ENCODE data around the gene DRG2. TPM values are rescaled to one million over a fixed set of nuclear protein-coding genes. Genes with fewer than 3 reads are reported as not detected.
A peak's percentile ranks its signal among the peaks of the same experiment; 100 is the strongest.

DRG2 gene
- total and polyA plus RNA-seq, 9 of the 15 experiments (the other 6 are each of a cell fraction or from before 2014, with no cell fraction given) = 6.6 to 36.7 (median 26.1) TPM

- no peaks in the 10 kb centered on the region for H3K9me3 ChIP-seq (replicated peaks; ENCODE audit: control insufficient read depth, insufficient read depth, low read depth, low read length)
- H3K9me1 ChIP-seq (ENCODE audit: control insufficient read depth, insufficient read depth, low read length) = no peaks in the 10 kb centered on the region
- no peak overlapping the region for H3K4me2 ChIP-seq (ENCODE audit: insufficient read depth, low read length)
- H3K79me2 ChIP-seq (ENCODE audit: control insufficient read depth, insufficient read depth, low read length) = no peaks in the 10 kb centered on the region
- no peak overlapping the region for H3K27ac ChIP-seq (ENCODE audit: extremely low read depth, low read depth, low read length)
- TF ChIP-seq RAD21 (CRISPR knock-in tag; conservative IDR thresholded peaks at IDR 0.05 in 1 of 2, IDR thresholded peaks at IDR 0.05 in 1 of 2) = peak in 1 of 2 experiments; percentile 42; a peak in 2 of 4 replicates
- TF ChIP-seq CTCF (IDR thresholded peaks at IDR 0.05 in 2 of 3, conservative IDR thresholded peaks at IDR 0.05 in 1 of 3; ENCODE audit: insufficient read depth in 2 of 3, low read depth in 1 of 3, low read length in 3 of 3) = peak; percentile 61 to 67 (median 66)
- peak in 1 of 3 experiments; percentile 18 for TF ChIP-seq YY1 (IDR thresholded peaks at IDR 0.05; ENCODE audit: borderline replicate concordance in 1 of 3, control insufficient read depth in 1 of 3, extremely low read depth in 1 of 3, insufficient read depth in 3 of 3, insufficient read length in 1 of 3, insufficient replicate concordance in 2 of 3, low read depth in 1 of 3, low read length in 2 of 3)
- TF ChIP-seq PTBP1 (IDR thresholded peaks at IDR 0.05; ENCODE audit: low read depth, low read length) = no peak
- 0 out of 2 replicates have a peak, but pooled peaks have one; percentile 20 for TF ChIP-seq XRCC5 (IDR thresholded peaks at IDR 0.05; ENCODE audit: low read depth, low read length)
- peak; percentile 65; the same call in 1 of the 2 replicates for TF ChIP-seq HDGF (IDR thresholded peaks at IDR 0.05)
- peaks cover 4% of the 10 kb centered on the region; the same call in 1 of the 2 replicates for H4K20me1 ChIP-seq (replicated peaks; ENCODE audit: control insufficient read depth, insufficient read depth, low read length)
- BruUV-seq (replicated peaks) = no TSS peak
- POLR2A ChIA-PET = interaction anchor here (0.6 kb wide), 2 partner anchors 9 to 15 kb away, joined by 3 read pairs; no protein-coding TSS in a partner anchor
- 32% methylated on average over 6 of the region's 18 CpGs for WGBS (ENCODE audit: insufficient coverage, low coverage, missing lambda C conversion rate)
- CTCF ChIA-PET (ENCODE audit: low intra/inter-chr PET ratio) = no interaction called here
- no peaks in the 10 kb centered on the region for H3K36me3 ChIP-seq (ENCODE audit: control insufficient read depth, insufficient read depth, low read length)
- peak overlapping the region; percentile 51 for H2AFZ ChIP-seq (ENCODE audit: low read depth, low read length)
- intact Hi-C loops (cut with micrococcal nuclease) = loop anchor here (10.0 kb wide), 1 partner anchor 182 kb away; no protein-coding TSS in a partner anchor
- peaks cover 0 to 20% of the 10 kb centered on the region in 2 experiments; a peak in 3 of 5 replicates for H3K4me1 ChIP-seq (replicated peaks in 1 of 2; ENCODE audit: control insufficient read depth in 2 of 2, insufficient read depth in 2 of 2, low read length in 2 of 2)
- H3K4me3 ChIP-seq = no peak overlapping the region
- H3K9ac ChIP-seq (ENCODE audit: insufficient read depth in 1 of 2, low read depth in 2 of 2, low read length in 2 of 2) = no peak overlapping the region; a peak in 1 of 4 replicates
- DNase-seq (ENCODE audit: extremely low read depth in 1 of 4, low spot score in 3 of 4) = peak; percentile 45 to 66 (median 50)
- no peaks in the 10 kb centered on the region for H3K27me3 ChIP-seq (ENCODE audit: control insufficient read depth in 2 of 2, insufficient read depth in 2 of 2, low read length in 2 of 2)
- FAIRE-seq = peak; percentile 67
- in situ Hi-C loops (cut with MboI) = no loop called here
- peak; percentile 84 for ATAC-seq
These were observed 55.5 kb downstream of the DRG2 start for GRCh38 chr17:18143044-18143936.
